PC-9 (cell line): ENCODE results near the gene MEX3A.

Source experiments
- EZH2 ChIP-seq: fragments of 200-600 bp; sonication (generic); IDR thresholded peaks from 2 replicates; pipeline ENCODE4 v1.8.0; 2017; ENCODE audit warnings: antibody characterized with exemption, low read depth
- TF ChIP-seq, protein P1 (sequence below): fragments of 200-600 bp; sonication (generic); conservative IDR thresholded peaks from 2 replicates; pipeline ENCODE4 v1.6.1; 2017; ENCODE audit warnings: mixed run types, antibody characterized with exemption, mild to moderate bottlenecking, moderate library complexity

DNA sequence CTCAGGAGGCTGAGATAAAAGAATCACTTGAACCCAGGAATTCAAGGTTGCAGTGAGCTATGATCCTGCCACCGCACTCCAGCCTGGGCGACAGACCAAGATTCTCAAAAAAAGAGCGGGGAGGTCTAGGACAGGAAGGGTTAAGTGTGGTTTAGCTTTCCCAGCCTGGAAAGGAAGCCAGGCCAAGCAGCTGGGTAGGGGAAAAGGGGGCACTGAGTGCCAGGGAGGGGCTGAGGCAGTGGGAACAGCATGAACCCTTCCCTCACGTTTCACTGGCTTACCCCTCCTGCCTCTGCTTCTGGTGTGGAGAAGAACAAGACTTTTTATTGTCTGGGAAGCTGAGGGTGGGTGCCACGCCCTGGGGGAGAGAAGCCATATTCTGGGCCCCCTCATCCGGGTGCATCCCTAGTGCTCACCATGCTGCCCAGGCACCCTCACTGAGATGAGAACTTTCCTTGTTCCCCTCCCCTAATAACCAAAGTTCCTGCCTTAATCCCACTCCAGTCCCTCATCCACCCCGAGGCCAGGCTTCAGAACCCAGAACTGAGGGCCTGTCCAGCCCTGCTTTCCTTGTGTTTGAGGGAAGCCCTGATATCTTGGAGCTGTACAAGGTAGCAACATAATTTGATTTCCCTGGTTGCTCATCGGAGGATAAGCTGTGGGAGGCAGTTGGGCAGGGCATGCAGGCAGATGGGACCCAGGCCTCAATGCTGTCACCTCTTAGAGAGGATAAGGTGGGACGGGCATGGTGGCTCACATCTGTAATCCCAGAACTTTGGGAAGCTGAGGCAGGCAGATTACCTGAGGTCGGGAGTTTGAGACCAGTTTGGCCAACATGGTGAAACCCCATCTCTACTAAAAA lies 30.2 kb upstream of the MEX3A start:
- TF ChIP-seq, protein P1, sequence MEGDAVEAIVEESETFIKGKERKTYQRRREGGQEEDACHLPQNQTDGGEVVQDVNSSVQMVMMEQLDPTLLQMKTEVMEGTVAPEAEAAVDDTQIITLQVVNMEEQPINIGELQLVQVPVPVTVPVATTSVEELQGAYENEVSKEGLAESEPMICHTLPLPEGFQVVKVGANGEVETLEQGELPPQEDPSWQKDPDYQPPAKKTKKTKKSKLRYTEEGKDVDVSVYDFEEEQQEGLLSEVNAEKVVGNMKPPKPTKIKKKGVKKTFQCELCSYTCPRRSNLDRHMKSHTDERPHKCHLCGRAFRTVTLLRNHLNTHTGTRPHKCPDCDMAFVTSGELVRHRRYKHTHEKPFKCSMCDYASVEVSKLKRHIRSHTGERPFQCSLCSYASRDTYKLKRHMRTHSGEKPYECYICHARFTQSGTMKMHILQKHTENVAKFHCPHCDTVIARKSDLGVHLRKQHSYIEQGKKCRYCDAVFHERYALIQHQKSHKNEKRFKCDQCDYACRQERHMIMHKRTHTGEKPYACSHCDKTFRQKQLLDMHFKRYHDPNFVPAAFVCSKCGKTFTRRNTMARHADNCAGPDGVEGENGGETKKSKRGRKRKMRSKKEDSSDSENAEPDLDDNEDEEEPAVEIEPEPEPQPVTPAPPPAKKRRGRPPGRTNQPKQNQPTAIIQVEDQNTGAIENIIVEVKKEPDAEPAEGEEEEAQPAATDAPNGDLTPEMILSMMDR = no peak
- no peak for TF ChIP-seq EZH2
